AG08396 (cell line): ENCODE measurements around the gene KCNMB2.

Experiments used
- DNase-seq: peaks from one replicate; pipeline ENCODE4 v3.0.0; 2012; ENCODE audit warnings: low spot score, mixed read lengths

Gene KCNMB2

DNA sequence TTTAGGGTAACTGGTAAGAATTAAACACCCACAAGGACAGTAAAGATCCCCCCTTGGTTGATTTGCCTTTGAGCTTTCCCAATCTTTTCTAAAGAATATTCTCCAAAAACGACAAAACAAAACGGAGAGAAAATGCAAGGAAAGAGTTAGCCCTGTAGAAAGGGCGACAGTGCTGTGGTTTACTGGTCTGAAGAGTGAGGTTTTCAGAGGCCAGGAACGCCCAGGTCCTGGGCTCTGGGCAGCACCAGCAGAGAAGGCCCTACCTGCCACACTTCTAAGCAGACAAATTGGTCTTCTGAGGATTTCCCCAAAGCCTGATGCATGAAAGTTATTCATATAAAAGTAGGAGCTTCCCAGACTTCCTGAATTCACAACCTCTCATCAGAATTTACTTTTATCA, 119.3 kb downstream of the KCNMB2 start:
- no peak for DNase-seq

DNA sequence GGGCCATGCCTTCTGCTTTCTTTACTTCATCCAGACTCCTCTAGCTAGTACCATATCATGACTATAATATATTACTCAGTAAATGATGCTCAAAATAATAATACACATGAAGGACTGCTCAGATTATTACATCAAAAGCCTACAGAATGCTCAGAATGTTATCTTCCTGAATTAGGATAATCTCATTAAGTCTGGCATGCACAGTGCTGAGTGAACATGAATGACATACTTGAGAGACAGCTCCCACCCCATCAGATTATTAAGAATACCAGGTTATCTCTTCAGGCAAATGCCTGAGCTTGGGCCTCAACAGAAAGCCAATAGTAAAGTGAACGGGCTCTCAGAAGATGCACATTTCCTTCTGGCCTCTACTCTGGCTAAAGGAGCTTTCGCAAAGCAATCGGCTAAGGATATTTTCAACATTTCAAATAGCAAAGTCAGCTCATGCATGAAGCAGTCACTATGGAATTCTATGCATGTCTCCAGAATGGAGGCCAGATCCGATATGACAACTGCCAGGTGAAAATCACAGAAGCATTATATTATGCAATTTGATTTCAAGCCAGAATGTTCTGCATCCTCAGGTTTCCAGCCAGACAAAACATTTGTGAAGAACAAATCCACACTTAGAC, 122.6 kb downstream of the KCNMB2 start:
- DNase-seq, result no peak

DNA sequence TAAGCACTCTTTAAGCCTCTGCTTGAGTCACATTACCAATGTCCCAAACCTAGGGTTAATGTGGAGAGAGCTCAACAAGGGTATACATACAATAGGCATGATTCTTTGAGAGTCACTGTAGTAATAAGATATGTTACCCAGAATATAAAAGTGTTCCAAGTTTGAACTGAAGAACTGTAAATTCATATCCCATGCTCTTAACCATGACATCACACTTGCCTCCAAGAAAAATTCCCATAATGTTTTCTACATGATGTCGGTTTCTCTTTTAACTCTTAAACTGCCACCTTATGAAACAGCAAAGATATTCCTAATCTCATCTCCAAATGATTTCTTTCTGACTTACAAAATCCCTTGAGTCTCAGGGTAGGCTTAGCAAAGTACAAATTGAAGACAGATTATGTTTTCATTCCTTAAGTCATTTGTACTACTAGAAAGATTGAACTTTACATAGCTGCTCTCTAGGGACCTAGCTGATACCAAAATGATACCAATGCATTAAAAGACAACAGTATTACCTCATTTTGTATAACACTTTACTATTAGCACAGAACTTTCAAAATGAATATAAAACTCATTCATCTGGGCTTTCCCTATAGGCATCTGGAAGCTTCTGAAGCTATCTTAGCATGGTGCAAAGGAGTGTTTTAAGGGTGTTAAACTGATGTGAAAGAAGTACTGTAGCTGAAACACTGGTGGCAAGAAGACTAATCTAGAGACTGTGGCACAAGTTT, 127.1 kb downstream of the KCNMB2 start:
- no peak for DNase-seq

DNA sequence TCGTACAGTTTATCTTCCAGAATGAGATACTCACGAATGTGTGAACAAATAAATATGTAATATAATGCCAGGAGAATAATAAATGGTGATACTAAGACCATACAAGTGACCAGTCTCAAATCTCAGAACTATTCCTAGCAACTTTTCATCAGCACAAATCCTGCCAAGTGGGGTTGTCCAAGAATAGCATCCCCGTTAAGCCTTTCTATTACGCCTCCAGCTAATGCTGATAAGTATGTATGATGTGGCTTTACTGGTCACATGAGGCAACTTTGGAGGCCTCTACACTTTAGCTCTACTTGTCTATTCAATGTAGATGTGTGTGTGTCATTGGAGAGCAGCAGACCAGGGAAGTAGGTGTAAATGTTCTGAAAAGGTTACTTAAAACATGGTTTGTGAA, 129.5 kb downstream of the KCNMB2 start:
- DNase-seq, result no peak

DNA sequence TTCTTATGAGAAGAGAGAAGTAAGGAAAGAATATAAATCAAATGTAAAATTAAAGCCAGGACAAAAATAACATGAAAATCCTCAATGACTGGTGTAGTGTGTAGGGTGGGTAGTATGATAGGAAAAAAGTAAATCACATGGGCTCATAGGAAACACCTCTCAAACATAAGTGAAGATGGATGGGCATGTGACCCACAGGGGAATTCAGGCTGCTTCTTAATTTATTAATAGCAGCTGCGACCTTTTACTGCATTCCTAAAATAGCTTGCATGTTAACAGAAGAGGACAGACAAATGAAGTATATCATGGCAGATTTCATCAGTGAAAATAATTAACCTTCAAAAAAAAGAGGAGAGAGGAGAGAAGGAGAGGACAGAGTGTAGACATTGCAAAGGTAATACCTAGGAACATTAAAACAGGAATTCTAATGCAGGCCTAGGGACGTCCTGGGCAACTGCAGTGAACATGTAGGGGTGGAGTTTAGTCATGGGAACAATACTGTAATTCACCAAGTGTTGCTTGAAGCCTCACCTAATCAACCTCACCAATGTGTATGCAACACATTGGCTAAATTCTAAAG, 132.9 kb downstream of the KCNMB2 start:
- no peak for DNase-seq

DNA sequence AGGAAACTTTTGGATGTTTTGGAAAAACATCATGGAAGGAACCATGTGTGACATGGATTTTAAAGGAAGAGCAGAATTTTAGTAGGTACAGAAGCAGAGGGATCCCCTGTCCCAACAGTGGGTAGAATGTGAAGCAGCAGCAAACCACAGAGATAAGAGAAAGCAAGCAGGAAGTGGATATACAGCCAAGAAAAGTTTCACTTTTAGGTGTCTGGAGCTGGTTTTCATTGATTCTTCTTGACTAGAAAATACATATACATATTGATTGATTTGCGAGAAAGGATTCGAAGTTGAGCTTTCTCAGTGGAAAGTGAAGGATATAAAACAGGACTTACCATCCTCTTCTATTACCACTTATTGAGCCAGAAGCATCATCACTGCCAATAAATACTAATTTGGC, 133.5 kb downstream of the KCNMB2 start:
- no peak for DNase-seq

DNA sequence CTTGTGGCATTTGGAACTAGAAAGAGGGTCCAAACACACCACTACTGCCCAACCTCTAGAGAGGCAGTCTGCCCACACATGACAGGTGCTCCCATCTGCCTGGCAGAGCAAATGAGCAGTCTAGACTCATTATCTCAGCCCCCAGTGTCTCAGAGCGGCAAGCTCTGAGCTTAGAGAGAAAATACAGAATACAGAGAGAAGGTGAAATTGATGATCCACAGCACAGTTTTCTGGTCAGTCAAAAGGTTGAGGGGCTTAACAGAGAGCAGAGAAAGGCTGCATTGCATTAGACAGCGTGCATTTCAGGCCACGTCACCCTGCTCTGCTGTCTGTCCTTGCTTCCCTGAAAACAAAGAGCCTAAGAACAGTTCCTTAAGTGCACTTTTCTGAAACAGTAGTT, 135.1 kb downstream of the KCNMB2 start:
- DNase-seq, result no peak

DNA sequence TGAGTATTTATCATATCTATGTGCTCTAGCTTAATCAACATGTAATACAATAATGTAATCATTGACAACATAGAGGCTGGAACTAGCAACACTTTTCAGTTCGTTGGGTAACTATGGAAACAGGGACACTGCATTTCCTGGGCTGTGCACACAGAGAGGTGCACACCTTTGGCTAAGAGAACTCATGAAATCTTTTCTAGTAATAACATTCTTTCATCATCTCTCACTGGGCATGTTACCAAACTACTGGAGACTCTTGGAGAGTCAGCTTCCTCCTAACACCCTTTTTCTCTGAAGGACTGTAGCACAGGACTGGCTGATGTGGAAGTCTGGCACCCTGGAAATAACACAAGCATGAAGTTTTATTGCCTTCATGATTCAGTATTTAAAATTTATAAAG, 135.6 kb downstream of the KCNMB2 start:
- peak; percentile 23 for DNase-seq

DNA sequence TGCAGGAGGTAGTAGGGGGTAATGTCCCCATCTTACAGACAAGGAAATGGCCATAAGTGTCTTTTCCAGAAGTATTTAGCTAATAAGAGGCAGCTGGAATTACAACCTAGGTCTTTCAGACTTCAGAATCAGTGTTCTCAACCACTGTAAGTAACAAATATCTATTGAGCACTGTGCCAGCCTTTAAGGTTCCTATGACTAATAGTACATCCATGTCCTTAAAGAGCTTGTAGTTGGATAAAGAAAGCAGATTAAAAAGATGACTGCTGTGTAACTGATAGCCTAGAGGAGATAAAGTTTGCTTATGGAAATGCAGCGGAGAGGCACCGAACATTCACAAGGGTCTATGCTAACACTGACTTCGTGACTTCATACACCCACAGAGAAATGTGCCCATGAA, 136.0 kb downstream of the KCNMB2 start:
- DNase-seq, result no peak

DNA sequence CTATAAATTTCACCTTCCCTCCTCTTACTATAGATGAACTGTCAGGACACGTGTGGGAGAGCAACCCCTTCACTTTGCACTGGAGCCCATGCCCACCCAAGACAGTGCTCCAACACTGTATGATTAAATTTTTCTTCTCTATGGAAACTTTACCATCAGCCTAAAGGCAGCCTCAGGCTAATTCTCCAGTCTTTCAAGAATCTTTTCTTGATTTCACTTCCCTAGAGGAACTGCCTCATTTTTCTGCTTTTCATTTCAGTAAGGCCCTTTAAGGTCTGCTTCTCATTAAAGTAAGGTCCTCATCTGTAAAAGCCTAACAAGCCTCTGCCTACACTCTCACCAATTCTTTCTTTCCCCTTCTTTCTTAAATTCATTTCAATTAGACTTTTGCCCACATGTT, 137.3 kb downstream of the KCNMB2 start:
- DNase-seq, result no peak

DNA sequence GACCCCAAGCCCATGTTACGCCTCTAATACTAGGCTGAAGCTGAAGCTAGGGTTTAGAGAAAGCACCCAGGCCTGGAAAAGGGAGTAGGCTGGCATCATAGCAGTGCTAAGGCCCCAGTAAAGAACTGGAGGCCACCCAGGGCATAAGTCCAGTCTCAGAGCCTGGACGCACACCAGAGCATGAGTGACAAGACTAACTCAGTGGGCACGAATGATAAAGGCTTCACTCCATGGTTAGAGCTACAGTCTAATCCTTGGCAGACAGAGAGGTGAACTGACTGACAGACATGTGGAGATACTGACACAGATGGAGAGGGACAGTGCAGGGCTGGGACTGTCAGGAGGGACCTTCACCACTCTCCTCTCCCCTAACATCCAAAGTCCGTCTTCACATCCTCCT, 139.8 kb downstream of the KCNMB2 start:
- no peak for DNase-seq

DNA sequence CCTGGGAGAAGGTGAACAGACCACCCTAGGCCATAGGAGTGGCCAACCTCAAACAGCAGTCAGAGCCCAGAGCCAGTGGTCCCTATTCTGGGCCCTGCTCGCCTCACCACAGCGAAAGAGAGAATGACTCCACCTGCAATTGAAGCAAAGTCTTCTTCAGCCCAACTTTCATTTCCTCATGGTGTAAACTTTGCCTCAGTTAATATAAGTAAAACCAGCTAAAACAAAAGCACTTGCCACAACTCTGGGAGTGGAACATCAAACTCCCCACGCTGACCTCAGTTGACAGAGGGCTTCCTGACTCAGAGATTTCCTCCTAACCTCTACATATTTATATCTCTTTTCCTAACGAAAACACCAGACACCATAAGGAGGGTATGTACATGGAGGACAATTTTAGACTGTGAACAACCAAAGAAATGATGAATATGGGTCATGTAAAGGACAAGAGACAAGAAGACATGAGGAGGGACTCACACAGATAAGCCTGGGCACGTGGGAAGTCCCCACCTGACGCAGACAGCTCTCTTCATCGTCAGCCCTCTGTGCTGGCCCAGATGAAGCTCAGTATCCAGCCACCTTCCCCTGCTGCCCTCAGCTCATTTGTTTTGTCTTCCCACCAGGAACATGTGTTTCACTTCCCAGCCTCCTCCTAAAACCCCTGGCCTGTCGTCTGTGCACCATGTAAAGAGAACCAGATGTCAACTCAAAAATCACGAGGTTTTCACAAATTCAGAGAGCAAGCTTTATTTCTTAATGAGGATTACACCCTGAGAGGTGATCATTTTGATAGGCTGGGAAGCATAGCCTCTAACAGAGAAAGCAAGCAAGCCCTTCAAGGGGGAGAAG, 140.9 kb downstream of the KCNMB2 start:
- DNase-seq, result no peak

DNA sequence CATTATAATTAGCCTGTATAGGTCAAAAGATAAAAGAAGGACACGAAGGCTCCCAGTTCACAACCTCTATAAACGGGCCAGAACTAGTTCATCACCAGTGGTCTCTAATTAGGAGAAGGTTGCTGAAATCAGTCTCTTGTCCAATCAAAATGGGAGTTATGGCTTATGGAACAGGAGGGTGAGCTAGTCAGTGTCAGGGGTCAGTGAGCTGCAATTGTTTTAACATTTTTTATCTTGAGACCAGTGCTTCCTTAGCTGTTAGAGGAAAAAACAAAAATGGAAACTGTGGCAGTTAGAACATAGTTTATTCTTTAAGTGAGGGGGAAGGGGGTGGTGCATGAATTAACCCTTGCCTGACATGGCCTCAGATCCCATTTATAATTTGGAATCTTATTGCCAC, 141.7 kb downstream of the KCNMB2 start:
- DNase-seq, result no peak

DNA sequence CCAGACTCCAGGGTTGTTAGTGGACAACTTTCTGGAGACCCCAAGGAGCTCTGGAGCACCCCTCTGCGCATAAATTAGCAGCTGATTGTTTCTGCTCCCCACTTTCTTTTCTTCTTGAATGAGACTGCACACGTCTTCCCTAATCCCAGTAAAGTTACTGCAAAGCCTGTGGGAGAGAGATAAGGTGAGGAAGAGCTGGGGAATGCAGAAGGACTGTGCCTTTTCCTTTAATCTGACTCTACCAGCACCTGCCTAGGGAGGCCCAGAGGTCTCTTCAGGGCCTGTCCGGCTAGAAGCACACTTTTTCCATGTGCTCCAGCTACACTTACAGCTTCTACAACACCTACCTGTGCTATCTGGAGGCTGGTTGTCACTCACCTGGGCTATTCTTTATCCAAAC, 143.8 kb downstream of the KCNMB2 start:
- no peak for DNase-seq

DNA sequence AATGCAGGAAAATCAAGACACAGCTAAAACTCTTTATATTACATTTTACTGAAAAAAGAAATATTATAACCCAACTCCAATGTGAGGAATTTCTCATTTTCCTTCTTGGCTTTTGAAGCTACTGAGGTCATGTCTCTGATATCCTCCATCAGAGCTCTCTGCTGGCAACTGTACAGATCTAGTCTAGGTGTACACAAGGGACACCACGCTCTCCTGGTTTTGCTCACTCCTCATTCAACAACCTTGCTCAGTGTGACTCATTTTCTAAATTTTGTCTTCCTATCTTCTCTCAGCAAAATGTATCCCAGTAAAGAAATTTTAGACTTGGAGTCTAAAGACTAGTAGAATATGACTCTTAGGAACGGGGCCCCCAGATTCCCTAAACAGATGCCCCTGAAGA, 144.3 kb downstream of the KCNMB2 start:
- no peak for DNase-seq

DNA sequence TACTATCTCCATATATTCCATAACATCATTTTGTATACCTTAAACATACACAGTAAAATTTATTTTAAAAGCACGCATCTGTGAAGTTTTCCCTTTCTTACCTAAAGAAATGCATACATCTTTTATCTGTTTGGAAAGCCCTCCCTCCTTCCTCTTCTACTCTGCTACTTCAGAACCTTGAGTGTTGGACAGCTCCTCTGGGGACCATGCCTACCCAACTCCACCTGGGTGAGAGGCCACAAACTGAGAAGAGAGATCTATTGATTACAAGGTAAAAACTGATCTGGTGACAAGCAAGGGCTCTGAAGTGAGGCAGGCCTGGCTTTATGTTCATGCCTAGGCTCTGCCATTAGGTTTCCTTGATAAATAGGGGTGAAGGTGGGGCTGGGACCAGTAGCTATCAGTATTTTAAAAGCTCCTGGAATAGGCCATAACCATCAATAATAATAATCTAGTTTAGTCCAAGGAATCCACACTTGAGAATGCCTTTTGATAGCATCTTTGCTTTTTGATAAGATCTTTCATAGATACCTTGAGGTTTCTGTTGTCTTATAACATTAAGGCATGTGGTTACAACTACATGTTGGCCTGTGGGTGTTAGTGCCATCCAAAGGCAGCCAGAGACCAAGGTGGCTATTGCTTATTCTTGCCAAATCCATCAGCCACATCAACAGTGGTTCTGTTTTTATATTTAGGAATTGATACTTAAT, 148.8 kb downstream of the KCNMB2 start:
- no peak for DNase-seq

DNA sequence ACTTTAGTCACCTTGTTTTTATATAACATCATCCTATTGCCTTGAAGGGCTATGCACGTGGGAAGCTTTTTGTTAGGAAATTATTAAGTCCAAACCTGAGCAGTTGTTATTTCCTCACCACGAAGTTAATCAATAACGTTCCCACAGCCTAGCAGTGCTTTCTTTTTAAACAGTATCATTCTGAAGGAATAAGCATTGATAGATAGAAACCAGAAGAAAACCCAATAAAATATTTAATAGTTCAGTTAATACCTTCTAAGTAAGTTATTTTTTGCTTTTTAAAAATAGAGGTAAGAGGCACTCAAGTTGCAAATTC, 149.3 kb downstream of the KCNMB2 start:
- no peak for DNase-seq

DNA sequence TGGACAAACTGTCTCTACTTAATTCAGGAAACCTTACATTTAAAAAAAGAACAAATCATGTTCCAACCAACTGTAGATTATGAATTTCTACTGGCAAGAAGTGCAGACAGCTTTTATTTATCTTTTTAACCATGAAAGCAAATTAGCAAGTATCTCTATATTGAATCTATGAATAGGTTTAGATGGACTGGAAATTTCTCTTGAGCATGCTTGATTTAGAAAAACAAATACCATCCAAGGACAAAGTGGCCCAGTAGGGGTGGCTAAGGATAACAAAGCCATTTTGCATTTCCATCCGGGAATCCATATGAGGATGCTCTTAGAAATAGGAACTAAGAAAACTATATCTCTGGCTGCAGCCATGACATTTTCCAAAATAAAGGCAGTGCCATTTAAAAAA, 150.6 kb downstream of the KCNMB2 start:
- DNase-seq, result no peak

DNA sequence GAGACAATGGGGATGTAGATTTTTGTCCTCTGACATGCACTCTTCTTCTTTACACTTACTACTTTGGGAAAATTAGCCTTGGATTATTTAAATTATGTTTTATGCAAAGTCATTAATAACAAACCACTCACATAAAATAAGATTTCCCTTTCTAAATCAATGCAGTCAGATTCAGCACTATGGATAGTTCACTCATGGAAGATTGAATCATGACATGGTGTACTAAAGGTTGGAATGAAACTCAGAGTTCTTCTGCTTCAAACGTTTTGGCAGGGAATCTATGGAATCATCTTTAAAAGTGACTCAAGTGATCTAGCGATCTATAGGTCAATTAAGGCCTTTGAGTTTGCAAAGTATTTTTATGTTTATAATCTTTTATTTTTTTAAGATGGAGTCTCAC, 154.3 kb downstream of the KCNMB2 start:
- DNase-seq, result no peak

DNA sequence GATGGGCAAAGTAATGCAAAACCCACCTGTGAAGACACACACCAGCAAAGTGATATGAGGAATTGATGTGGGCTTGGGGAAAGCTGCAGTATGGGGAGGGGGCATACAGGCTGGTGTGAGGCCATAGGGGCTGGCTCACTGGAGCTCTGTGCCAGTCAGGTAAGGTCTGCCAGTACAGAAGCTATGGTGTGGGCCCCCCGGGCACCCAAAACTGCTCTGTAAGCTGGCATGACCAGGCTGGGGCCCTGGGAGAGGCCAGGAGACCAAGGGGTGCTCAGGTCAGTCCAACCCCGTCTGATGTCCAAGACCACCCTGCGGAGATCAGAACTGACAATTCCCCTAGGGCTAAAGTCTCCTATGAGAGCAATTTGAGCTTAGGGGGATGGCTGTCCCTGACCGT, 163.1 kb downstream of the KCNMB2 start:
- DNase-seq, result no peak

DNA sequence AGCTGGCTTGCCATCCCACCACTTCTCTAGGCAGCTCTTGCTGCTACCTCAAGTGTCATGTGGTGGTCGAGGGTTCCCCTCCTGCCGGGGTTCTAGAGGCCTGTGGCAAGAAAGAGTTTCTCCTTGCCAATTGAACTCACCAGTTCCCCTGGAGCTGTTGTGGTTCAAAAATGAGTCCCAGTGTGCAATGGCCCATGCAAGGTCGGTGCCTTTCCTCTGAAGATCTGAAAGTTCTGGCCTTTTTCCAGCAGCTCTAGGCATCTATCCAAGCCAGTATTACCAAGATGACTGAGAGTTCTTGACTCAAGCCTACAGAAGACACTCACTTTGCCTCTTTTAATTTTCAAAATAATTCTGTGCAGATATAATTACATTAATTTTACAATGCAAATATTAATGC, 163.6 kb downstream of the KCNMB2 start:
- no peak for DNase-seq

DNA sequence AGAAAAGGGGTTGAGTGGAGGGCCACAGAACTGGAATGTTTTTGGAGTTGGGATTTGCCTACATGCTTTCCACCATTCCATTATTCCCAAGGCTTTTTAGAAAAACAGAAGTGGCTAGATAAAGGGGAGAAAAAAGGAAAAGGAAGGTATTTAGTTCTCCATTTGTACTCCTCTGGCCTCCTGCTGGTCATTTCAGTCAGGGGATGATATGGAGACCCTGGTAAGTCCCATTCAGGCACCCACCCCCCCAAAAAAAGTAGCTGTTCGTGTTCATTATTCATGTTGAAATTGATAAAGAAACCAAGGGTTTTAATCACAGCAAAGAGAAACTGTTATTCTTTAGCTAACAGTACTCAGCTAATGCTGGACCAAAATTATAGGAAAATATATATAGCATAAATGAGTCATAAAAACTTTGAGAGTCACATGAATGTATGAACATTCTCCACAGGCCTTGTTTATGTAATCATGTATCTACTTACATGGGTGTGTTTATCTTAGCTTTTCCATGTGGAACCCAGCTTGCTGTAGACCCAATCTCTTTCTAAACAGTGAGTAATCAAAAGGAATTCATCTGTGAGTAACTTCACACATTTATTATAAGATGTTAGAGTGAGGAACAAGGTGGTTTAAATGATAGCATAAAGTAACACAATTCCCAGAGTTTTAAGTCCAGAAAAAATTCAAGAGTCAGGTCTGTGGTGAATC, 167.2 kb downstream of the KCNMB2 start:
- DNase-seq, result peak; percentile 57
